GM12801 (cell line): ENCODE results near the gene DVL1.

Source experiments
- TF ChIP-seq, protein P1 (sequence below): IDR thresholded peaks from one replicate; pipeline ENCODE4 v1.5.1; 2011; ENCODE audit warnings: control low read depth; ENCODE audit not compliant: insufficient read length; ENCODE audit errors: extremely low read depth

Gene DVL1

DNA sequence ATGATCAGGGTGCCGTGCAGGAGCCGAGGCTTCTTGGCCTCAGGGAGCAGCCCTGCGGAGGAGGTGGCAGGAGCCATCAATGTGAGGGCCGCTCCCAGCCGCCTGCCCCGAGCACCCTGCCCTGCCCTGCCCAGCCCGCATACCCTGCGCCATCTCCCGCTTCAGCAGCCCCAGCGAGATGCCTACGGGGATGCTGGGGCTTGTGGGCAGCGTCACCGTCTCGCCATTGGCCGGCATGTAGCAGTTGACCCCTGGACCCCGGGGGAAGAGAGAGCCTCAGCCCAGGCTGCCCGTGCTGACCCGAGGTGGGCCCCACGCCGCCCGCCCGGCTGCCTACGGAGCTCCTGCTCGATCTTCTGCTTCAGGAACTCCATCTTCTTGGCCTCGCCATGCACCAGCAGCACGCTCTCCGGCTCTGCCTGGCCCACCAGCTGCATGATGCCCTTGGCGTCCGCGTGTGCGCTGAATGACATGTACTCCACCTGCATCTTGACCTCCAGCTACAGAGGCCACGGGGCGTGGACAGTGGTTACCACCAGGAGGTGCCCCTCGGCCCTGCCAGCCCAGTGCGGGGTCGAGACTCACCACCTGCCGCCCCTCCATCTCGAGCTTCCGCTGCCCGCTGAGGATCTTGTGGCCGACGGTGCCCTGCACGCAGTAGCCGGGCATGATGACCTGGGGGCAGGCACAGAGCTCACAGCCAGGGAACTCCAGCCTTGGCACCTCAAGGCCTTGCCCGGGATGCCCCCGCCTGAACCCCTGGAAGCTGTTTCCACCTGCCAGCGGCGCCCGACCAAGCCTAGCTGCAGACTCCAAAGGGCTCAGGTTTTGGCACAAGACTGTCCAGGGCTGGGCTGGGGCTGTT lies 36.5 kb downstream of the DVL1 start:
- TF ChIP-seq, protein P1, sequence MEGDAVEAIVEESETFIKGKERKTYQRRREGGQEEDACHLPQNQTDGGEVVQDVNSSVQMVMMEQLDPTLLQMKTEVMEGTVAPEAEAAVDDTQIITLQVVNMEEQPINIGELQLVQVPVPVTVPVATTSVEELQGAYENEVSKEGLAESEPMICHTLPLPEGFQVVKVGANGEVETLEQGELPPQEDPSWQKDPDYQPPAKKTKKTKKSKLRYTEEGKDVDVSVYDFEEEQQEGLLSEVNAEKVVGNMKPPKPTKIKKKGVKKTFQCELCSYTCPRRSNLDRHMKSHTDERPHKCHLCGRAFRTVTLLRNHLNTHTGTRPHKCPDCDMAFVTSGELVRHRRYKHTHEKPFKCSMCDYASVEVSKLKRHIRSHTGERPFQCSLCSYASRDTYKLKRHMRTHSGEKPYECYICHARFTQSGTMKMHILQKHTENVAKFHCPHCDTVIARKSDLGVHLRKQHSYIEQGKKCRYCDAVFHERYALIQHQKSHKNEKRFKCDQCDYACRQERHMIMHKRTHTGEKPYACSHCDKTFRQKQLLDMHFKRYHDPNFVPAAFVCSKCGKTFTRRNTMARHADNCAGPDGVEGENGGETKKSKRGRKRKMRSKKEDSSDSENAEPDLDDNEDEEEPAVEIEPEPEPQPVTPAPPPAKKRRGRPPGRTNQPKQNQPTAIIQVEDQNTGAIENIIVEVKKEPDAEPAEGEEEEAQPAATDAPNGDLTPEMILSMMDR, result no peak

DNA sequence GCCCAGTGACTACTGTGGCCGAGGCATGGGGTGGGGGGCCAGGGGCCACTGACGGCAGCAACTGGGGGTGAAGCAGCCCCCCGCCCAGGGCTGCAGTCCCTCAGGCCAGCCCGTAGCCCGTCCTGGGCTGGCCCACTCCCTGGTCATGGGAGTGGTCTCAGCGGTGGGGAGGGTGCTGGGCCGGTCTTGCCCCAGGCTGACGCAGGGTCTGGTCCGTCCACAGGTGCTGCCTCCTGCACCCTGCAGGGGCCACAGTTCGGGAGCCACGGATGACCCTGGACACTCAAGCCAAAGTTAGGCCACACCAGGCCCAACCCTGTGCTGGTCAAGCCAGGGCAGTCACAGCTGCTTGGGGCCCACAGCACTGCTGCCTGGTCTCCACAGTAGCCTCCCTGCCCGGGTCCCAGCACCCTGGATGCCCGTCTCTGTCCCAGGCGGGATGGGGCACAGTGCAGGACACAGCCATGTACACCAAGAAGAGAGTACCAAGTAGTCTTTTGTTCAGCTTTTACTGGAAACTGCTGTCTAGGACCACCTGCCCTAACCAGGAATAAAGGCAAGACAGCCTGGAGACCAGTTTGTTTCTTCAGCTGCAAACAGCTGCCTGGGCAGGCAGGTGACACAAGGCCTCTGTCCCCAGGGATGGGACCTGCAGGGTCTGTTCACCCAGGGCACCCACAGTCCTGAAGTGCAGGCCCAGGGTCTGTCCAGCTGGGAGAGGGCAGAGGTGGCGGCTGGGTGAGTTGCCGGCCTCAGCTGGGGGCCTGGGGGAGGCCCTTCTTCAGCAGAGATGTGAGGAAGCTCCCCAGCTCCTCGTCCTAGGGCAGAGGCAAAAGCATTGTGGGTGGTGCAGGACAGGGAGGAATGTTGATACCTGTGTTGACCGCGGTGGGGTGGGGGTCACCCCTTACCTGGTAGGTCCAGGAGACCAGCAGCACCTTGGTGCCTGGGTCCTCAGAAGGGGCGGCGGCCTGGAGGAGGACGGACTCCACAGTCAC lies 37.8 kb downstream of the DVL1 start:
- TF ChIP-seq, protein P1, result no peak

DNA sequence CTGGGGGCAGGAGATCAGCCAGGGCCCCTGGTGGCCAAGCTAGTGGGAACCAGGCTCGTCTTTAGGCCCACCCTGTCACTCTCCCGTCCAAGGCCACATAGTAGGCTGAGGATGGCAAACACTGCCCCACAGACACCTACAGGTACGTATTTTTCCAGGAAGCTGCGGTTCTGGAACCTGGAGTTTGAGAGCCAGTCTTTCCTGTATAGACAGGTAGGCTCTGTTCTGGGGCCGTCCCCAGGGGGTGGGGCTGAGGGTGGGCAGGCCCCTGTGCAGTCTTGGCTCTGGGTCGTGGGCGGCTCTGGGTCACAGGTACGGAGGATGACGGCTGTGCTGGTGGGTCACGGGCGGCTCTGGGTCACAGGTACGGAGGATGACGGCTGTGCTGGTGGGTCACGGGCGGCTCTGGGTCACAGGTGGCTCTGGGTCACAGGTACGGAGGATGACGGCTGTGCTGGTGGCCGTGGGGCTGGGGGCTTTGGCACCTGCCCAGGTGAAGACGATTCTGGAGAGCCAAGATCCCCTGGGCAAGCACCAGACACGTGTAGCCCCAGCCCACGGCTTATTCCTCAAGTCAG lies 38.7 kb downstream of the DVL1 start:
- TF ChIP-seq, protein P1, result no peak

DNA sequence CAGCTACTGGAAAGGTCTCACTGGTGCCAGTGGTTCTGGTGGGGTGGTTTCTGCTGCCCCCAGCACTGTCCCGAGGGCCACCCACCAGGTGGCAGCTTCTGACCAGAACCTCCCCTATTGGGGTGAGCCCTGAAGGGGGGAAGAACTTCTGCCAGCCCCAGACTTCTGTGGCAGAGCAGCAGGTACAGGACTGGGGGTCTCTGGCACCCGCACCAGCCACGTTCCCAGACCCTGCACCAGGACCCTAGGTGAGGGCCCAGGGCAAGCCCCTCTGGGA lies 39.2 kb downstream of the DVL1 start:
- TF ChIP-seq, protein P1, result no peak

DNA sequence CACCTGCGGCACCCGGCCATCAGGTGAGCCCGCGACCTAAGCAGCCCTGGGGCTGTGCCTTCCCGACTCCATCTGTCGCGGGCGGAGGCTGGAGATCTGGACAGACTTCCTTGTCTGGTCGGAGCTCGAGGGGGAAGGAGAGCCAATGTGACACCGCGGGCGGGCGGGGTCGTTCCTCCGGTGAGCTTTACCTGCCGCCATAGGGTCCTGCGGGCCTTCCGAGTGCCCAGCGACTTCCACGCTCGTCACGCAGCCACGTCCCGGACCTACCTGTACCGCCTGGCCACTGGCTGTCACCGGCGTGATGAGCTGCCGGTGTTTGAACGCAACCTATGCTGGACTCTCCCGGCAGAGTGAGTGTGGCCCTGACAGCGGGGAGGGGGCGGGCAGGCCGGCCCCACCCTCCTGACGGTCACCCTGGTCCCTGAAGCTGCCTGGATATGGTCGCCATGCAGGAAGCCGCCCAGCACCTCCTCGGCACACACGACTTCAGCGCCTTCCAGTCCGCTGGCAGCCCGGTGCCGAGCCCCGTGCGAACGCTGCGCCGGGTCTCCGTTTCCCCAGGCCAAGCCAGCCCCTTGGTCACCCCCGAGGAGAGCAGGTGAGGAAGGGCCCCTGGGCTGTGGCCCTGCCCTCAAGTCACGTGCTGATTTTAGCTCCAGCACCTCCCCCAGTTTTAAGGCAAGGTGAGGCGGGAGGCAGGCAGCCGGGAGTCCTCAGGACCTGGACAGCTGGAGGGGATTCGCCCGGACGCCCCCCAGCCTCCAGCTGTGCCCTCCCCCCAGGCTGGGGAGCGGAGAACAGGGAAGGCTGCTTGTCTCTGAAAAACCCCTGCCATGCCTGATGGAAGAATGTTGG lies 39.7 kb downstream of the DVL1 start:
- TF ChIP-seq, protein P1, result no peak

DNA sequence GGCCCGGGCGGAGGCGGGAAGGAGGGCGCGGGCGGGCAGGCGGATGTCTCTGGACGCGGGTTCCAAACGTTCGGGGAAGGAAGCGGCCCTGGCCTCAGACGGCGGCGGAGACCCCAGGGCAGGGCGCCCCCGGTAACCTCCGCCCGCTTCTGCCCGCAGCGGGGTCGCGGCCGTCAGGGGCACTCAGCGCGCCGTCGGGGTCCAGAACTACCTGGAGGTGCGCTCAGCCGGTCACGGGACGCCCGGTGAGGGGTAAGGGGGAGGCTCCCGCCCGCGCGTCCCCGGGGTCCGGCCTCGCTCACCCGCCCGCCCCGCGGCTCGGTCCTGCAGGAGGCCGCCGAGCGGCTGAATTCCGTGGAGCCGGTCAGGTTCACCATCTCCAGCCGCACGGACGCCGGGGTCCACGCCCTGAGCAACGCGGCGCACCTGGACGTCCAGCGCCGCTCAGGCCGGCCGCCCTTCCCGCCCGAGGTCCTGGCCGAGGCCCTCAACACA lies 40.4 kb downstream of the DVL1 start:
- TF ChIP-seq, protein P1, result no peak
